NOMO-1 treated with dmso at 0.1 percent for 144 hours (cell line): Measurements from ENCODE around the gene HOXB2.

Experiments used
- DNase-seq: peaks from one replicate; lab custom pipeline; 2025; ENCODE audit not compliant: unreplicated experiment; lab: John Stamatoyannopoulos, UW

HOXB2 gene

DNA sequence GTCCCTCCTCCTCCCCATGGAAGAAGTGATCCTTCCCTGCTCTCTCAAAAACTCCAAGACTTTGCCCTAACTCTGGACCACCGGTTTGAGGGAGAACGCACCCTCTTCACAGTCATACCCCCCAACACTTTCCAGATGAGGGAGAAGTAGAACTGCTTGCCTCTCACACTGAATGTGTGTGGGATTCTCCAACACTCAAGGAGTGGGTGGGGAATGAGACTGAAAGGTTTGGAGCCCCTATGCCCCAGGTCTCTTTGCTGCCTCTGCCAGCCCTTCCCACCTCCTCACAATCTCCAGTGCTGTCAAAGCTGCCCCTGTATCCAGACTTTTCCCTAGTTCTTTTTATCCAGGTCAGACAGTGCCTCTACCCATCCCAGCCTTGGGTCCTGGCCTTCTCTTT, 21.8 kb upstream of the HOXB2 start:
- no peak for DNase-seq

DNA sequence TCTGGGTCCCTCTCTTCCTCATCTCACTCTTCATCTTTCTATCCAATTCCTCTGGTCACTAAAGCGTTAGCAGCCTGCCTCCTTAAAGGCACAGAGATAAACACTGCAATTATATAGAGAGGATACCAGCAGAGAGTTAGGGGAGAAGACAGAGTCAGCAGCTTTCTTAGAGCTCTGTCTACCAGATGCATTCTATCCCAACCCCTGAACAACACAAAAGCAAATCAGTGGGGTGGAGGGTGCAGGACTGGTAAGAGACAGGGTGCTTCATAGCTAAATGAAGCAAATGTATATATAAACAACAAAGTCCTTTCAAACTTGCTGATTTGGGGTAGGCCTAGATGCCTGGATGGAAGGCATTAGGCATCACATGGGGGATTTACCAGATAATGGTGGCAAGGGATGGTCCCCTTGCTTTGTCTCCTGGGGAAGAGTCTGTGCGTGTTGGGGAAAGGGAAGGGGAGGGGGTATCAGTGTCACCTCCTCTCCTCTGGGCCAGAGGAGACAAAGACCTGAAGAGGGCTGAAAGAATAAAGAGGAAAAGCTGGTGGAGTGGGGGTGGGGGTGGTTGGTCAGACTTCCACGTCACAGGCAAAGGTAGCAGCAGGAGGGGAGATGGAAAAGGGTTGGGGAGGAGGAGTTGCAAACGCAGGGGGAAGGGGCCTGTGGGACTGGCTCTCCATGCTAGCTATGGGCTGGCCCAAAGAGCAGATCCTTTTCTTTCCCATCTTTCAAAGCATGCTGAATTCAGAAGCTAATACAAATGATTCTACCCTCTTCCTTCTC, 21.2 kb upstream of the HOXB2 start:
- no peak for DNase-seq

GRCh38 chr17:48565022-48565554, 20.2 kb upstream of the HOXB2 start:
- DNase-seq, result no peak

DNA sequence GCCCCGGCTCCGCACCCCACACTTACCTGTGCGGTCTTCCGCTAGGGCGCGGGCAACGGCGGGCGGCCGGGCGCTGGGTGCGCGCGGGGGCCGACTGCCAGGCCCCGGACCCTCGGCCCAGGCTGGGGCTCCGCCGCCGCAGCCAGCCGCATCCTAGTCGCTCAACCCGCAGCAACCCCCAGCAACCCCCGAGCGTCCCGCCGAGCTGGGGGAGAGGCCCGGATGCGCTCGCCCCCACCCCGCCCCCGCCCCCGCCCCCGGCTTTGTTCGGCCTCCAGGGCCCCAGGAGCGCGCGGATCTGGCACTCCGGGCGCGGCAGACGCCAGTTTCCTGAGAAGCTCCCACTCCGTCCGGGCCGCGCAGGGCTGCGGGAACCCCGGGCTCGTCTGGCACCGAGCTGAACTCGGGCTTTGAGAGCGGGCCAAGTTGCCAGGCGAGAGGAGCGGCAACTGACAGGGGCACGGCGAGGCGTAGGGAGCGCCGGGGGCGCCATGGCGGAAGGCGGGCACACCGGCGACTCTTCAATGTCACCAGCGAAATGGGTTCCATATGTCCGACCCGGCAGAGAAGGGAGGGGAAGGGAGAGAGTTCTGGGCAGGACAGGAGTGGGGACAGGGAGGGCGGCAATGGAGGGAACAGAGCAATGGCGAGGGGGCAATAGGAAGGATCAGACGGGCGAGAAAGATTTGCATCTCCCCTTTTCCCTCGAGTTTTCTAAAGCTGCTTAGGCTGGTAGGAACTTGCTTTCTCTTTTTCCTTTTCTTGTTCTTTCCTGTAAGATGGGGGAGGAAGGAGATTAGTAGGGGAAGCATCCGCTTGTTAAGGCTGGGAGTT, 19.5 kb upstream of the HOXB2 start:
- no peak for DNase-seq

- no peak for DNase-seq
Observed at GRCh38 chr17:48563867-48564187, 18.9 kb upstream of the HOXB2 start.

DNA sequence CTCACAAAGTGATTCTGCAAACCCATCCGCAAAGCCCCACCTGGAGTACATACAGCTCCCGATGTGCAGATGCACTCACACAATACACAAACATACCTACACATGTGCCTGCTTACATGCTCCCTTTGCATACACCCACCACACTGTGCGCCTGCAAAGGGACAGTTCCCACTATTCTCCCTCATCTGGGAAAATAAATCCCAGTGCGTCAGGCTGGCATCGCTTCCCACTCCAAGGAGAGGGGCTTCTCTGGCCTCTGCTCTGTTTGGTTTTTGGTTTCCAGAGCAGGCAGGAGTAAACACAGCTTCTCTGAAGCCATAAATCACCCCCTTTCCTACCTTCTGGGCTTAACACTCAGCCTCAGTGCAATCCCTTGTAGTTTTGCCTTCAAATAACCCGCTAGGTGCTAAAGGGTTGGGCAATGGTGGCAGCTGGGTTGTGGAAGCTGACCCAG, 18.5 kb upstream of the HOXB2 start:
- DNase-seq, result no peak

- DNase-seq, result no peak
Observed at GRCh38 chr17:48562934-48563333, 18.0 kb upstream of the HOXB2 start.

DNA sequence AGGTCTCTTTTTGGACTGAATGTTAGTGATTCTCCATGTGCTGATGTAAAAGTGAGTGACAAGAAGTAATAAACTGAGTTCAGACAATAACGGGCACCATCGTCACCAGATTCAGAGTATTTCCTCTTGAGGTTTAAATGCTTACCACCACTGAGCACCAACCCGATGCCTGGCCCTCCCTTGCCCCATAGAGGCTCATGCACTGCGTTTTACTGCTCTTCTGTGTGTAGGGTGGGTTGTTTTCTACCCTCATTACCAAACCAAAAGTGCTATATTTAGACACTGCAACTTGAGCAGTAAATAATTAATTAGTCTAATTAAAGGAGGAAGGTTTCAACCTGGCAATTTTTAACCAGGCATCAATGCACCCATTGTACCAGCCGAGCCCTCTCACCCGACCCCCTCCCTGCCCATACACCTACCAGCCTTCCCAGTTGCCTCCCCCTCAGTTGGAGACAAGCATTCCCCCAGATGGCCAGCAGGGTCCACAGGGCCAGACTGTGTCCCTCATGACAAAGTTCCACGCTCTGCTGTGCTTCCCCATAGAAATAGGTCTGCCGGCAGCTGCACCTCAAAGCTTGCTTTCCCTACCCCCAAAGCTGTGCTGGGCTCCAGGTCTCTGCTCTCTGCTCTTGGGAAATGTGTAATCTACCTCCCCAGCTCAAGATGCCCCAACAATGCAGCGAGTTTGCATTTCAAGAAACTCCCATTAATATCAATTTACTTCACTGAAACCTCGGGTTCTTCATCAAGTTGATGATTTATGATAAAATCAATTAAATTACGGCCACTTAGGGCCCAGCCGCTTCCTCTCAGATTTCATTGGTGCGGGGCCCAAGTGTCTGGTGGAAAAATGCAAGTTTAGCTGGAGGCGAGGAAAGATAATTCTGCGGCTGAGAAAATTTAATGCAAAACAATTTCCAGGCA, 17.2 kb upstream of the HOXB2 start:
- no peak for DNase-seq

DNA sequence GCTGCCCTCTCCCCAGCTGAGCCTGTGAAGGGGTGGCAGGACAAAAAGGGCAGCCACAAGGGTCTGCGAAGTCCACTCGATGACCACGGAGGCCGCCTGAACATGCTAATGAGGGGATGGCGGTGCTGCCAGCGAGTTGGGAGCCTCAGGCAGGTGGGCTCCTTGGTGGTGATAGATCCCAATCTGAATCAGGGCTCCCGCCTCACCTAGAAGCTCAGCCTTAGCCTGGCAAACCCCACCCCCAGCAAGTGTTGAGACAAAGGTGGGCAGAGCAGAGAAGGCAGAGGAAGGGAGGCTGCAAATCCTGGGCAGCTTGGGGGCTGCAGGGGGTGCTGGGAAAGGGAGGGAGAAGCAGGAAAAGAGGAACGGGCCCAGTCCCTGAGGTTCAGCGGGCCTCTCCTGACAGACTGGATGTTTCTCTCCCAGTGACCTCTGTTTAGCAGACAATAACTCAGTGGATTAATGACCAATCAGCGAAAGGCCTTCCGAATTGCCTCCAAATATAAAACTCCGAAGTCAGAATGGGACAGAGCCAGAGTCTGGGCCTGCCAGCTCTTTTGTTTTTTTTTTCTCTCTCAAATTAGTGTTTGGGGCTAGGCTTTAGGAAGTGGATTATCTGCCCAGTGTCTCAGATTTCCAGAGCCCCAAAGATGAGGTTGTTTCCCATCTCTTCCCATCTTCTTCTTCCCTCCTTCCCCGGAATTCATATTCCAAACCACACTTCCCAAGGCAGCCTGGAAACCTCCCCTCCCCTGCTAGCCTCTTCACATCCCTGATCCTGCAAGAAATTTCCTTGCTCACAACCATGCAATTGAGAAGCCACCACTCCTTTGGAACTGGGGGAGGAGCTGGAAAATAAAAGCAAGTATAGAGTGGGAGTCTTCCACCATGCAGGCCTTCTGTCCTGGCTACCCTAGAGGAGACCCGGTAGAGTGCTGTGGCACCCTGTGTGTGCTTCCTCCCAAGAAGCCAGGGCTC, 15.2 kb upstream of the HOXB2 start:
- DNase-seq, result no peak

DNA sequence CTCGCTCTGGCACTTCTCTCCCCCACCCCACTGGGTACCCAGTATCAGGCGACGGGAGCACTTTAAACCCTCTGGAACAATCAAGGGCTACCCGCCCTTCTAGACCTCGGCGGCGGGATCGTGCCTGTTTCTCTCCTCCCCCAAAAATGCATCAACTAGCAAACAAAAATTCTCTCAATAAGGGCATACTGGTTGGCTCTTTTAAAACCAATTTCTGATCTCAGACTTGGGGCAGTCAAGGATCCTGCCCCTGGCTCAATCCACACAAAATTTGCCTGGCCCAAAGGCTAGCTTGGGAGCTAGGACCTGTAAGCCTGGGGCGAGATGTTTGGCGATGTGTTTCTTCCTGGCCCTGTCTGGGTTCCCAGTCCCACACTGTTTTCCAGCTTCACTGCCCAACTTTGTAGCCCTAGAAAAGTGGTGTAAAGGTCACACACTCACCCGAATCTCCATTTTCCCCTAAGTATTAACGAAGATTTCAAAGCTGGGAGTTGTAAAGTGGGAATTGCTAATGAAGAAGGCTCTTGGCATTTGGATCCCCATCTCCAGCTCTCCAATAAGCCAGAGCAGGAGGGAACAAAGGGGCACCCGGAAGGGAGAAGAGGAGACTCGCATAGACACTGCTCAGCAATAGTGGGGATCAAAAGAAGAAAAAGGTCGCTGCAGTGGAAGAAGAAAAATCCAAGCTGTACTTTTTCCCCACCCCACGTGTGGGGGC, 14.4 kb upstream of the HOXB2 start:
- no peak for DNase-seq

GRCh38 chr17:48558831-48559121, 13.9 kb upstream of the HOXB2 start:
- no peak for DNase-seq

DNA sequence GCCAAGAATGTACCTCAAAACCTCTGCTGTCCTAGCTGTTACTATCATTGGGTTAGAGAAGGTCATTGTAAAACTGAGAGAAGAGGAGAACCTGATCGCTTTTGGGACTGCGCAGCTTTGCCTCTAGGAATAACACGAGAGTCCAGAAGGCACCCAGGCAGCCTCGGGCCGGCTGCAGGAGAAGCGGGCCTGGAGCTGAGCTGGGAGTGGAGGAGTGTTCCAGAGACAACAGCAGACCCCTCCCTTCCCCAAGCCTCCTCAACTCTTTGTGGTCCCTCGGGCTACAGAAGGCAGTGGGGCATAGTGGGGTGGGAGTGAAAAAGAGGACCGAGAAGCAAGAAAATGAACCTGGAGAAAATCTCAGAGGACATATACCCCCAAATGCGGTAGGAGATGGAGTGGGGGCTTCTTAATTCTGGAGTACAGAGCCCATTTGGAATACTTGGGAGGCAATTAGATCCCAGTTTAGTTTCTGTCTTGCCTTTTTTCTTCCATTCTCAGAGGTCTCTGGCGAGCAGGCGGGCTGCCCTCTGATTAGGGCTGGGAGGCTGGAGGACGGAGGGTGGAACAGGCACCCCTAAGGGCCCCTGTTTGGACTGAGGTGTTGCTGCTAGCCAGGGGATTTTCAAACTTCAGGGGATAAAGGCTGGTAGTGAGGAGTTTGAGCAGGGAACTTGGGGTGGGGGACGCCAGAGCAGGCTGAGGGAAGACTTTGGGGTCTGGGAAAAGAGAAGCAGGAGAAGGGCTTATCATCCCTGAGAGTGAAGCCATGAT, 13.3 kb upstream of the HOXB2 start:
- no peak for DNase-seq

DNA sequence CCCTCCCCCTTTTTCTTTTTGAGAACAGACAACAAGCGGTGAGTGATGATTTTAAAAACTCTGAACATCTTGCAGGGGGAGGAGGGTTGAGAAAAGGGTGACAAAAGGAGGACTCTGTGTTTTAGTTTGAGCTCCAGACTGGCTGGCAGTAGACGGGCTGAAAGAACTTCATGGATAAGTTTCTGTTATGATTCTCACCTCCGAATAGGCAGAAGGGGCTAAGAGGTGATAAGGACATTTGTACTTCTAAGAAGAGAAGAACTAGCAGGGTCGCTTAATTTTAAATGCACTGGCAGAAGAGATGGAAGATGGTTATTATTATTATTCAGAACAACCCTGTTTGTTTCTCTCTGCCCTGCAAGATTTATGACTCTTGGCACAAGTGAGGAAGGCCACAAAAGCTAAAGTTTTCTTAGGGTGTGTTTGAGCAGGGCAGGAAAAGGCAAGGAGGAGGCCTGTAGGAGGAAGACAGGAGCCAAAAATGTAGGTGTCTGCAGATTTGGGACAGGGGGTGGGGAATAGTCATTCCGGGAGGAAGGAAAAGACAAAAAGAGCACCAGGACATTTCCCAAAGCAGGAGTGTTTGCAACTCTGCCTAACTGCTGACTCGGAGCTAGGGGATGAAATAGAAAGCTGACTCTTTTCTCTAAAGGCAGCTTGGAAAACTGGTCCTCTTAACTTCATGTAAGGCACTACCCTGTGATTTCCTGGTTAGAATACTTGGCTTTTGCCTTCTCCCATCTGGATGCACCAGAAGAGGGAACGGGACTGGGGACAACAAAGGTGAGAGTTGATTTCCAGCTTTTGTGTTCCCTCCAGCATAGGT, 11.9 kb upstream of the HOXB2 start:
- no peak for DNase-seq

- DNase-seq, result no peak
Observed at GRCh38 chr17:48556229-48556575, 11.3 kb upstream of the HOXB2 start.

DNA sequence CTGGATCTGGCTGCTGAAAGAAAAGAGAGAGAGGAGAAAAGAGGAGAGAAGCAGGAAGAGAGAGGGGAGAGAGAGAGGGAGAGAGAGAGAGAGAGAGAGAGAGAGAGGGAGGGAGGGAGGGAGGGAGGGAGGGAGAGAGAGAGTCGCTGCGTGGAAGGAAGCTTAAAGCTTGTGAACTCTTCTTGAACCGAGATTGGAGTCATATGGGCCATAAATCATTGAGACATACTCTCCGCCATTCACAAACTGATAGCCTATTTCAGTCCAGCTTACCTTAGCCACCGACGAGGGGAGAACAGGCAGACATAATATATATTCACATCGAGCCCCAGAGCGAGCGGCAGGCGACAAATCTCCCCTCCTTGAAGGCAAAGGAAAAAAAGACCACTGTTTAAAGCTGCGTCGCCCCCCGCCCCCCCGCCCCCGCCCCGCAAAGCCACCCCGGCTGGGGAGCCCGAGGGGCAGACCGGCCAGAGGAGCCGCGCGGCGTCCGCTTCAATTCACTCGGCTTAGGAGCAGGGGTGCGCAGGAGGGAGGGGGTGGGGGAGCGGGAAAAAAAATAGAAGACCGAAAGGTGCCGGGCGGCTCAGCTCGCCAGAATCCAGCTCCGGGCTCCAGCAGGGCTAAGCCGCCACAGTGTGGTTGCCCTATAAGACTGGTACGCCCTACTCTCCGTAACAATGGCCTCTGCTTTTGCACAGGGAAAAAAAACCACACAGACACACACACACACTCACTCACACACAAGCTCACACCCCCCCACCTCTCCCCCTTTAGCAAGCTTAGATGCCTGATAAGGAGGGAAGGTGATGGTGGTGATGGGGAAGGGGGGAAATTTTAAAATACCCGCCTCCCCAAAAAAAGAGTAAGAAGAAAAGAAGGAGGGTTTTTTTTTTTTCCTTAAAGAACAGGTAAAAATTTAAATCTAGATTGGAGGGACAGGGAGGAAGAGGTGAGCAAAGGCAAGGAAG, 10.6 kb upstream of the HOXB2 start:
- no peak for DNase-seq

DNA sequence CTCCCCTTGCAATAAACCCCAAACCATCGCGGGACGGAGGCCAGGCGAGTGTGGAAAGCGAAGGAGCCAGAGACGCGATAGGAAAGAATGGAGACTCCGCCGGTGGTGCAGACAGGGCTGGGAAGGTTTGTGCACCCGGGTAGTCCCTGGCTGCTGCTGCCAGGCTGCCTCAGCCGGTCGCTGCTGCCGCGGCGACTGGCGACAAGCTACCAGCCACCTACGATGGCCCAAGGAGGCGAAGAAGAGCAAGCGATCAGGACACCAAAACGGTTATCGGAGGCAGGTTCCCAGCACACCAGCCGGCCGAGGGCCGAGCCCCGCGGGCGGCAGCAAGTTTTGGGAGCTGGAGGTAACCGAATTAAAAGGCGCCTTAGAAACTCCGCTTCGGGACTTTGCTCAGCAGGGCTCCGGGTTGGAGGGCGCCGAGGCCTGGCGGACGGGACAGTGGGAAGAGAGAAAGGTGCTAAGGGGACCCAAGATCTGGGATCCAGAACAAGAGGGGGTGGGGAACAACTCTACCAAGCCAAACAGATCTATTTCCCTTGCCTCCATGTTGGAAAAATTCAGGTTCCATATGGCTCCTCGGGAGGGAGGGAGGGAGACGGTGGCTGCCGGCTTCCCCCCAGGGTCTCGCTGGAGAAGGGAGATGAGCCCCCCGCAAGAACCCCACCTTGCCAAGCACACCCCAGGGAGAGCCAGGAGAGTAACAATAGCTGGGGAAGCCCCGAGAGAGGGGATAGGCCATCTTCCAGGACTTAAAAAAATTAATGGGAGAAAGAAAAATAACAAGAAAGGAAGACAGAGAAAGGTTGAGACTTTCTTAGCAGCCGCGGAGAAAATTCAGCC, 9.7 kb upstream of the HOXB2 start:
- DNase-seq, result no peak
